LNCaP clone FGC (cell line): ENCODE measurements around the gene APOBR.

Experiments used
- DNase-seq: peaks from one replicate; pipeline ENCODE4 v3.0.0-alpha.2; 2011; ENCODE audit warnings: low read depth
- H3K4me3 ChIP-seq: 2 replicates; pipeline ENCODE4 v1.5.1; 2011; ENCODE audit warnings: mild to moderate bottlenecking, low read depth, low read length, control low read depth
- CTCF ChIP-seq: IDR thresholded peaks from 2 replicates; pipeline ENCODE4 v1.5.1; 2012; ENCODE audit warnings: mild to moderate bottlenecking; ENCODE audit not compliant: control insufficient read depth, insufficient read depth; ENCODE audit errors: extremely low read depth

Gene APOBR

GRCh38 chr16:28501258-28502232, 7.1 kb downstream of the APOBR start:
- no peak for DNase-seq
- no peak overlapping the region for H3K4me3 ChIP-seq
- TF ChIP-seq CTCF, result no peak

GRCh38 chr16:28502290-28502689, 7.8 kb downstream of the APOBR start:
- TF ChIP-seq CTCF, result no peak
- no peak overlapping the region for H3K4me3 ChIP-seq
- no peak for DNase-seq

GRCh38 chr16:28503470-28504259, 9.2 kb downstream of the APOBR start:
- DNase-seq, result no peak
- no peak for TF ChIP-seq CTCF
- H3K4me3 ChIP-seq, result no peak overlapping the region

GRCh38 chr16:28504707-28505404, 10.4 kb downstream of the APOBR start:
- no peak for TF ChIP-seq CTCF
- H3K4me3 ChIP-seq, result no peak overlapping the region
- DNase-seq, result peak; percentile 91

- DNase-seq, result no peak
- H3K4me3 ChIP-seq, result no peak overlapping the region
- TF ChIP-seq CTCF, result no peak
These were observed 11.2 kb downstream of the APOBR start for GRCh38 chr16:28505489-28506137.

- no peak for DNase-seq
- no peak for TF ChIP-seq CTCF
- no peak overlapping the region for H3K4me3 ChIP-seq
These were observed 16.6 kb downstream of the APOBR start for GRCh38 chr16:28511031-28511430.
